Activated effector memory CD4-positive, alpha-beta T cell treated with Interleukin-2 at 50 U/mL for 16 hours (primary cell): Measurements from ENCODE around the gene ANKRD33B.

ENCODE experiments used
- DNase-seq: peaks from one replicate; pipeline ENCODE4 v3.0.0-alpha.2; 2020

ANKRD33B gene

GRCh38 chr5:10682801-10683525 lies 119.1 kb downstream of the ANKRD33B start:
- DNase-seq: no peak

- DNase-seq: no peak
Observed at GRCh38 chr5:10684303-10685086, 120.6 kb downstream of the ANKRD33B start.

- no peak for DNase-seq
Observed at GRCh38 chr5:10685115-10685521, 121.2 kb downstream of the ANKRD33B start.

GRCh38 chr5:10686890-10687289 lies 123.0 kb downstream of the ANKRD33B start:
- DNase-seq: no peak

- DNase-seq: no peak
Observed at GRCh38 chr5:10688651-10689171, 124.8 kb downstream of the ANKRD33B start.

GRCh38 chr5:10689391-10690081 lies 125.7 kb downstream of the ANKRD33B start:
- DNase-seq: no peak

GRCh38 chr5:10690460-10691440 lies 126.9 kb downstream of the ANKRD33B start:
- DNase-seq: no peak

- DNase-seq: no peak
Observed at GRCh38 chr5:10691826-10692785, 128.2 kb downstream of the ANKRD33B start.

- DNase-seq: no peak
Observed at GRCh38 chr5:10695055-10695649, 131.3 kb downstream of the ANKRD33B start.

- DNase-seq: no peak
Observed at GRCh38 chr5:10695759-10696543, 132.1 kb downstream of the ANKRD33B start.

GRCh38 chr5:10699281-10699874 lies 135.5 kb downstream of the ANKRD33B start:
- no peak for DNase-seq

- DNase-seq: no peak
Observed at GRCh38 chr5:10699987-10700386, 136.1 kb downstream of the ANKRD33B start.

GRCh38 chr5:10700516-10700915 lies 136.6 kb downstream of the ANKRD33B start:
- DNase-seq: no peak

- DNase-seq: no peak
Observed at GRCh38 chr5:10701567-10702039, 137.7 kb downstream of the ANKRD33B start.

GRCh38 chr5:10702040-10702629 lies 138.3 kb downstream of the ANKRD33B start:
- no peak for DNase-seq

- DNase-seq: no peak
Observed at GRCh38 chr5:10702911-10703491, 139.1 kb downstream of the ANKRD33B start.

- no peak for DNase-seq
Observed at GRCh38 chr5:10703676-10704075, 139.8 kb downstream of the ANKRD33B start.

GRCh38 chr5:10704949-10705621 lies 141.2 kb downstream of the ANKRD33B start:
- no peak for DNase-seq
